Activated T-cell treated with anti-CD3 and anti-CD28 coated beads, Interleukin-2, amount 50 U/mL, for 72 hours (primary cell): ENCODE results near the gene AGAP2. TPM values are rescaled to one million over a fixed set of nuclear protein-coding genes. Genes with fewer than 3 reads are reported as not detected.

Source experiments
- ATAC-seq, 2 donors: fragments of 150-1000 bp; cut with Tn5 transposase; replicated peaks in 1 of 2; 2 replicates each; pipeline ENCODE4 v1.10.0; 2021; ENCODE audit warnings: moderate library complexity in 2 of 2, mild to moderate bottlenecking in 1 of 2
- DNase-seq, 2 donors: peaks; one replicate each; pipeline ENCODE4 v3.0.0; 2021 to 2022; ENCODE audit warnings: mixed read lengths in 1 of 2
- H3K27ac Mint-ChIP-seq: one replicate; pipeline ENCODE4 v1.8.0; 2022; ENCODE audit warnings: mild to moderate bottlenecking, moderate library complexity, mixed read lengths
- H3K27me3 Mint-ChIP-seq: one replicate; pipeline ENCODE4 v1.8.0; 2022; ENCODE audit warnings: low read depth, mixed read lengths
- H3K36me3 Mint-ChIP-seq, 2 donors: one replicate each; pipeline ENCODE4 v1.8.0; 2022; ENCODE audit warnings: mixed read lengths in 2 of 2, mild to moderate bottlenecking in 1 of 2; ENCODE audit not compliant: insufficient read depth in 2 of 2
- H3K4me1 Mint-ChIP-seq: one replicate; pipeline ENCODE4 v1.8.0; 2022; ENCODE audit warnings: low read depth, mixed read lengths
- H3K4me3 Mint-ChIP-seq, 2 donors: one replicate each; pipeline ENCODE4 v1.8.0; 2022; ENCODE audit warnings: mild to moderate bottlenecking in 2 of 2, mixed read lengths in 2 of 2, moderate library complexity in 2 of 2
- H3K9me3 Mint-ChIP-seq, 2 donors: one replicate each; pipeline ENCODE4 v1.8.0; 2022; ENCODE audit warnings: mixed read lengths in 2 of 2
- total RNA-seq, 2 donors: library from RNA; stranded (reverse); gene quantifications; one replicate each; pipeline ENCODE4 v1.2.3, GENCODE V29; 2022

Gene AGAP2
- total RNA-seq, 2 donors from 2014 or later: 21.7 to 26.9 TPM

DNA sequence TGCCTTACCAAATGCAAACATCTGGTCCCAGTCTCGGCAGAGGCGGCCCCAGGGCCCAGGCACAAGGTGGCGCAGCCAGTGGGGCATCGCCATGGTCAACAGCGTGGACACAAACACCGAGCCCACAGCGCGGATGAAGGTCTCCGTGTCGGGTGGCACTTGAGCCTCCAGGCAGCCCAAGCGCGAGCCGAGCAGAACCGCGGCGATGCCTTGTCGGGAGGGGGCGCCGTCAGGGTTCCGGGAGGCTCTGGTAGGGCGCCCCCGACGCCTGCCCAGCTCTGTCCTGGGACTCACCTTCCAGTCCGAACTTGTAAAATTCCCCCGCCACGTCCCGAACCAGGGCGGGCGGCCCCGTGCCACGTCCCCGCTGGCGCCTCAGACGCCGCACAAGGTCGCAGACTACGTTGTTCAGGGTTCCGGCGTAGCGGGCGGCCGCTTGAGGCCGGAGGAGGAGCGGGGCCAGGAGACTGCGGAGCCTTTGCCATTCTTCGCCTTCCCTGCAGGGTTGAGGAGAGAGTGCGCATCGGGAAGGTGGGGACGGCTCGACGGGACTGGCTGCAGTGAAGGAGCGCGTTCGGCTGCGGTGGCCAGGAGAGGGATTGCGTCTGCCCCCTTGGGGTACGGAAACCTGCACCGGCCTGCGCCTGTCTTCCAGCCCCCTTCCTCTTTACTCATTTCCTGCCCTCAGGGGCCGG lies 26.6 kb upstream of the AGAP2 start:
- Mint-ChIP-seq H3K36me3 (peaks cover 0 to 10% of the 10 kb centered on the region in 2 donors), H3K27me3 (no peaks in the 10 kb centered on the region), H3K4me1 (peaks cover 34% of the 10 kb centered on the region)

DNA sequence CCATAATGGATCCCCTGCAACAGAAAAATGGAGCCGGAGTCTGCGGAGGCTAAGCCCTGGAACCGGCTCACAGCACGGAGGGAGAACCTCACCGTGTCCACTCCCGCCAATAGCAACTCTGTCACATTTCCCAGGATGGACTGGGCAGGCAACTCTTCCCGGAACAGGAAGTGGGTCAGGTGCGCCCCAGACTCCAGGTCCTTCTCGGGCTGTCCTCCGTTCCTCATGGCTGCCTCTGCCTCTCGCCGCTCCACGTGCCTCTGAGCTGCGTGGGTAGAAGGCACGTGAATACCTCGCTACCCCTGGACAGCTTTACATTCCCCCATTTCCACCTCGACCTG lies 26.1 kb upstream of the AGAP2 start:
- ATAC-seq (peak; percentile 20 to 30), DNase-seq (peak in 1 of 2 donors; percentile 31)
- Mint-ChIP-seq H3K27me3 (no peaks in the 10 kb centered on the region), H3K4me3 (peak overlapping the region; percentile 89 to 90), H3K36me3 (peaks cover 0 to 9% of the 10 kb centered on the region in 2 donors), H3K9me3 (no peaks in the 10 kb centered on the region), H3K27ac (no peak overlapping the region), H3K4me1 (peaks cover 33% of the 10 kb centered on the region)

More for the DNA sequence above, 26.6 kb upstream of the AGAP2 start:
- ATAC-seq: peak; percentile 80 to 84
- DNase-seq: peak; percentile 74 to 79
- H3K27ac Mint-ChIP-seq: peak overlapping the region; percentile 25
- peak overlapping the region; percentile 89 to 90 for H3K4me3 Mint-ChIP-seq
- no peaks in the 10 kb centered on the region for H3K9me3 Mint-ChIP-seq

DNA sequence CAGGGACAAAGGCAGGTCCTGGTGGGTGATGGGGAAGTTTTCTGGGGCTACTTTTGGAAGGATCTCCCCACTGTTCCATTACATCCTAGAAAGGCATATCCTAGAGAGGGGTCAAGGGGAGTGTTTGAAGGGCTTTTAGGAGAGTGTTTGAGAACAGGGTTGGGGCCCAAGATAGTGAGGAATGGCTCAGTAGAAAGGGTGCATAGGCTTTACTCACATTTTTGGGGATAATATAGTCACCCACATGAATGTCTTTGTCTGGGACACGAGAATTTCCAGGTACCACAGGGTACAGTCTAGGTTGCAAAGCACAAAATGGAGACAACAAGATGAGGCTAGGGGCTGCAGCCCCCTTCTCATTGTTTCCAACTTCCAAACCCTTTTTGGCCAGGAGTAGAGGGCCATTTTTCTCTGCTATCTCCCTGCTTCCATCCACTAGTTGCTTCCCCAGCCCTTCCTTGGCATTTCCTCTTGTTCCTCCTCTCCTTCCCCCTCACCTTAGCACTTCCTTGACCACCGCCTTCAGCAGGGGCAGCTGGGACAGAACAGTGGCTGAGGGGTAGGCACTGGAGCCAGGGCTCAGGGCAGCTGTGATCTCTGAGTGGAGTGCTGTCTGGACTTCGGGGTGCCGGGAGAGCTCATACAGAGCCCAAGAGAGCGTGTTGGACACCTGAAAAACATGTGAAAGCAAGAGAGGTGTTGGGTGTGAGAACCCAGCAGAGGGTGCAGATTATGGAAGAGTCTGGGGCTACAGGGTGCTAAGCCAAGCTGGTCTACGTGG lies 25.5 kb upstream of the AGAP2 start:
- Mint-ChIP-seq H3K9me3 (no peaks in the 10 kb centered on the region), H3K4me3 (peak overlapping the region; percentile 89 to 90), H3K27me3 (no peaks in the 10 kb centered on the region), H3K27ac (peak overlapping the region; percentile 34), H3K36me3 (peaks cover 0 to 8% of the 10 kb centered on the region in 2 donors), H3K4me1 (peaks cover 38% of the 10 kb centered on the region)
- no peak for DNase-seq
- no peak for ATAC-seq

DNA sequence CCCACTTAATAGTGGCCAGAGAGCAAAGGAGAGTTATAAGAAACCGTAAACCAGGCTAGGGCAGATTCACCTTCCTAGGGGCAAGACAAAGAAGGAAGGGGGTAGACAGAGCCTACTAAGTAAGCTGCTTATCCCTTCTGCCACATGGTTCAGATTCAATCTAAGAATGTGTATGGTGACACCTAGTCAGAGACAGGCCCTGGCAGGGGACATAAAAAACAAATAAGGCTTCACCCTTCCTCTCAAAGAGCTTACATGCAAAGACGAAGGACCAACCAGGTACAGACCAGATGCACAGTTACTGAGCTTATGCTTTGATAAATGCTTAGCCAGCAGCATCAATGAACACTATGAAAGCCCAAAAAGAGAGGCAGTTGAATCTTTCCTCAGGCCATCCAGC lies 23.9 kb upstream of the AGAP2 start:
- H3K9me3 Mint-ChIP-seq: no peaks in the 10 kb centered on the region
- H3K27me3 Mint-ChIP-seq: no peaks in the 10 kb centered on the region
- ATAC-seq (no peak), DNase-seq (no peak)
- H3K36me3 Mint-ChIP-seq: peaks cover 0 to 10% of the 10 kb centered on the region in 2 donors
- no peak overlapping the region for H3K4me3 Mint-ChIP-seq
- no peak overlapping the region for H3K27ac Mint-ChIP-seq
- H3K4me1 Mint-ChIP-seq: peaks cover 44% of the 10 kb centered on the region

DNA sequence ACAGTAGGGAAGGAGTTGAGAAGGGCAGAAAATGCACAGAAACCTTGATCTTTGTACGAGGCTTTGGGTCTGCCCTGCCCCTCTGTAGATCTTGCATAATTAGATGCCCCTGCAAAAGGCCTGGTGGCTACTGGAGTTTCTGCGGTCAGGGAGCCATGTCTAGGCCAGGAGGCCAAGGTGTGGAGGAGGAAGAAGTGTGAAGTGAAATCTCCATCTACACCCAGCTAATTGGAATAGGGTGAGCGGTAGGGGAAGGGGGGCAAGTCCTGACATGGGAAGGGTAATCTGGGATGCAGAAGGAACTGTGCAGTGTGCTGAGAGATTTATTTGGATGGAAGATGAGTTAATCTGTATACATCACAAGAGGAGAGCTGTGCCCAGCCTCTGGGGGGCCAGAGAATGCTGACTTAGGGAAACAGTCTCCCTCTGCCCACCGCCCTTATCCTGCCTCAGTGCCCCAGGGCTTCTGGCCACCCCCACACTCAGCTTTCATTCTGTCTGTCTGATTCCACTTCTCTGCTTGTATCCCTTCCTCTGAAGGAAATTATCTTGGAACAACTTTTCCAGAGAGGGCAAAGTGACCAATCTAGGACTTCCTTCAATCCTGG lies 23.0 kb upstream of the AGAP2 start:
- ATAC-seq (no peak), DNase-seq (no peak)
- H3K36me3 Mint-ChIP-seq: peaks cover 0 to 16% of the 10 kb centered on the region in 2 donors
- H3K4me3 Mint-ChIP-seq: no peak overlapping the region
- H3K9me3 Mint-ChIP-seq: no peaks in the 10 kb centered on the region
- peaks cover 49% of the 10 kb centered on the region for H3K4me1 Mint-ChIP-seq
- H3K27ac Mint-ChIP-seq: no peak overlapping the region
- H3K27me3 Mint-ChIP-seq: no peaks in the 10 kb centered on the region

DNA sequence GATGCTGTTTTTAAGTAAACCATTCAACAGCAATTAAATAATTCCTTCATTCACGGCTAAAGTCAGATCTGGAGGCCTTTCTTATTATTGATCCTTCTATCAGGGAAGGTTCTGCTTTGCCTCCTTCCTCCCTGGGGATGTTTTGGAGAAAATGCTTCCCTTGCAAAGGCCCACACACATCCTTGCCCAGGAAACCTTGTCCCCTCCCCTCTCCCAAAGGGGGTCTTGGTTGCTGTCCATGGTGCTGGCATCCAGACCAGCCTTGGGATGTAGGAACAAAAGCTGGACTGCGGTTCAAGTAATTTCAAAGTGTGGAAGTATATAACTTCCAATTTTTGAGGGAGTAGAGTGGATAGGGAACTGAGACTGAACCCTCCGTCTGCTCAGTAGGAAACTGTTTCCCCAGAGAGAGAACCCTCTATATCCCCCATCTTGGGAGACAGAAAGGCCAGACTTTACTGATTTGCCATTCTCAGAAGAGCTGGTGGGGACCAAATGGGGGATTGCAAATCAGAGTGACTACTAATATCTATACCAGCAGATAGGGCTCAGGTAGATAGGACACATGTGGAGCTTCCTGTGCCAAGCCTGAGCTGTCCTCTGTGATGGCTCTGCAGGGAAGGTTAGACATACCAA lies 21.9 kb upstream of the AGAP2 start:
- DNase-seq (no peak), ATAC-seq (no peak)
- Mint-ChIP-seq H3K27me3 (no peaks in the 10 kb centered on the region), H3K36me3 (peaks cover 4 to 16% of the 10 kb centered on the region in 2 donors), H3K27ac (no peak overlapping the region), H3K9me3 (no peaks in the 10 kb centered on the region), H3K4me1 (peaks cover 50% of the 10 kb centered on the region), H3K4me3 (no peak overlapping the region)

DNA sequence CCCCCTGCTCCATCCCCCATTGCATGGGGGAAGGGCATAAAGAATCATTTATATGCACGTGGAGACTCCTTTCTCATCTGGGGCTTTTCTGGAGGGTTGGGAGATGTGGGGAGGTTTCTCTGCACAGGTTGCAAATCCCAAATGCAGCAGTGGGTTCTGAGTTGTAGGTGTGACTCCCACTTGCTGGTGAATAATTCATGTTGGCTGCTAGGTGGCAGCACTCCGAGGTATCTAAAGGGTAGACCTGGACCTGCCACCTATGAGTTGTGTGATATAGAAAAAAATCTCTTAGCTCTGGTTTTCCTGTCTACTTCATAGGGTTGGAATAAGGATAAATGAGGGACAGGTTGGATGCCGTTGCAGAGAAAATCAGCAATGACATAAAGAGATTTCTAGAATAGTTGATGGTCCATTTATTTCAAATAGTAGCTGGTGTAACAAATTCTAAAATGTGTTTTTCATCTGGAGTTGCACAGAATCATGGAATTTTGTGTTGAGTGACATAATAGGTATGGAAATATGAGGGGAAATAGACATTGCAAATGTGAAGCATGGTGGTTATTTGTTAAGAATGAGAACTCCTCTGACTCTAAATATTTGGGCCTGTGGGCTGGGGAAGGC lies 20.9 kb upstream of the AGAP2 start:
- Mint-ChIP-seq H3K27ac (no peak overlapping the region), H3K4me3 (no peak overlapping the region), H3K36me3 (peaks cover 5 to 16% of the 10 kb centered on the region in 2 donors), H3K27me3 (no peaks in the 10 kb centered on the region), H3K4me1 (peaks cover 45% of the 10 kb centered on the region), H3K9me3 (no peaks in the 10 kb centered on the region)
- ATAC-seq: no peak
- DNase-seq: peak; percentile 23 to 45

DNA sequence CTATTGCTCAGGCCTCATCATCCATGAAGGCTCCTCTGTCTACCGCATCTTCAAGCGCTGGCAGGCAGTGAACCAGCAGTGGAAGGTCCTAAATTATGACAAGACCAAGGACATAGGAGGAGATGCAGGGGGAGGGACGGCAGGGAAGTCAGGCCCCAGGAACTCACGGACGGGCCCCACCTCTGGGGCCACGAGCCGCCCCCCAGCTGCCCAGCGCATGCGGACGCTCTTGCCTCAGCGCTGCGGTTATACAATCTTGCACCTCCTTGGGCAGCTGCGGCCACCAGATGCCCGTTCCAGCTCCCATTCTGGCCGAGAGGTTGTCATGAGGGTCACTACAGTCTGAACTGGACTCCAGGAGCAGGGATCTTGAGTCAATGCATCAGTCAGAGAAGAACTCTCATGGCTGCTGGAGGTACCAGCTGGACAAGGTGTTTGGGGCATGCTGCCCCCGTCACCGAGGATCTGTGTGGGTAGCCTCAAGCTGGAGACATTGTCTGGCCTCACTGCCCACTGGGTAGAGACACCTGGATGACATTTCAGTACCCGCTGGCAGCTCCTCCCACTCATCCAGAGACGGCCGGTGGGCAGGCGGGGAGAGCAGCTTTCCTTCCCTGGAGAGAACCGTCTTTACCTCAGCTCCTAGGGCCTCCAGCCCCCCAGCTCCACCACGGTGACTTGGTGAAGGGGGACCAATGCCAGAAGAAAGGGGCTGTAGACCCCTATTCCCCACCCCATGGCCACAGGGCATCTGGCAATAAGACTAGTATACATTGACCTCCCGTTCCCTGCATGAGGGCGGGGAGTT lies 20.2 kb upstream of the AGAP2 start:
- no peak for DNase-seq
- no peaks in the 10 kb centered on the region for H3K27me3 Mint-ChIP-seq
- ATAC-seq: no peak
- no peaks in the 10 kb centered on the region for H3K9me3 Mint-ChIP-seq
- no peak overlapping the region for H3K27ac Mint-ChIP-seq
- no peak overlapping the region for H3K4me3 Mint-ChIP-seq
- peaks cover 6 to 15% of the 10 kb centered on the region in 2 donors for H3K36me3 Mint-ChIP-seq
- peaks cover 45% of the 10 kb centered on the region for H3K4me1 Mint-ChIP-seq

DNA sequence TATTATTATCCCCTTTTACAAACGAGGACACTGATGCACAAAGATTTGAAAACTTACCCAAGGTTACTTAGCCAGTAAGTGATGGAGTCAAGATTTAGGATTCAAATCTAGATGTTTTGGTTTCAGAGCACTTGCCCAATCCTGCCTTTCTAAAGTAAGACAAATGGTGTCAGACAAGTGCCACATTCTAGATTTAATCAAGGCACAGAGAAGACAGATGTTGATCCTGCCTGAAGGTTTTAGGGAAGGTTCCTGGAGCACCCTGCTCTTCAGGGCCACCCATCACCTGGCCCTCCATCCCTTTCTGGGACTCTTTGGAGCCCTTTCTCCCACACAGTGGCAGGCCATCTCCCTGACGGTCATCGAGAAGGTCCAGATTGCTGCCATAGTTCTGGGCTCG lies 19.2 kb upstream of the AGAP2 start:
- ATAC-seq: no peak
- H3K4me3 Mint-ChIP-seq: no peak overlapping the region

DNA sequence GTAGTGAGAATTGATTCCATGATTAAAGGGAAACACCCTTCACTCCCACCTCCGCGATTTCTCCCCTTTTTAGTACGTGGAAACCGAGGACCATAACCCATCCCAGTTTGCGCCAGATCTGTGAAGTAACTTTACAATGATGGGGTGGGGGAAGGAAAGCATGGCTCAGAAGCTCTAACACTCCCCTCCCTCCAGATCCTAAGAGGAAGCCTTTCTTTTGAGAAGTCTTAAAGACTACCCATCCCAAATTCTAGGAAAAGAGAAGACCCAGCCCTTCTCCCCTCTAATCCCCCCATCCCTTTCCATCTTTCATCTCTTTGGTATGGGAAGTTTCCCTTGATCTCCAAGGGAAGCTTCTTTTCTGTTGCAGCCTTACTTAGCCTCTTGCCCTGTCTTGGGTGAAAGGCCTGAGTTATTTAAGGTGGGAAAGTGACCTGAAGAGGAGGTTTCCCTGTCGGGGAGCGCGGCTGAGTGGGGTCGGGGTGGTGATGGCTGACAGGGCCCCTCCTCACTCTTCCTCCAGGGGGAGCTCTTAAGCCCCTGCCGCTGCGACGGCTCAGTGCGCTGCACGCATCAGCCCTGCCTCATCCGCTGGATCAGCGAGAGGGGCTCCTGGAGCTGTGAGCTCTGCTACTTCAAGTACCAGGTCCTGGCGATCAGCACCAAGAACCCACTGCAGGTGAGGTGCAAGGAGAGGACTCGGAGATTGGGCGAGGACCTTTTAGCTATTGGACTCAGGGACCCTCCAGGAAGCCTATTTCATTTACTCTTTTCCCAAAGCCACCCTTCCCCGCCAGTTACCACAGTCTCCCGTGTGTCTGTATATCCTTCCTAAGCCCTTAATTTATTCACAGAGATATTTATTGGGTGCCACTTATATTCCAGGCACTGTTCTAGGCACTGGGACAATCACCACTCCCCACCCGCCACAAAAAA lies 18.1 kb upstream of the AGAP2 start:
- peaks cover 8 to 12% of the 10 kb centered on the region in 2 donors for H3K36me3 Mint-ChIP-seq
- no peaks in the 10 kb centered on the region for H3K9me3 Mint-ChIP-seq
- H3K4me1 Mint-ChIP-seq: peaks cover 57% of the 10 kb centered on the region
- no peaks in the 10 kb centered on the region for H3K27me3 Mint-ChIP-seq
- ATAC-seq (peak; percentile 22 to 32), DNase-seq (peak; percentile 81)
- H3K4me3 Mint-ChIP-seq: peak overlapping the region; percentile 93 to 95
- peak overlapping the region; percentile 80 for H3K27ac Mint-ChIP-seq

More for the DNA sequence above, 19.2 kb upstream of the AGAP2 start:
- Mint-ChIP-seq H3K36me3 (peaks cover 6 to 11% of the 10 kb centered on the region in 2 donors), H3K4me1 (peaks cover 50% of the 10 kb centered on the region), H3K27ac (no peak overlapping the region), H3K9me3 (no peaks in the 10 kb centered on the region), H3K27me3 (no peaks in the 10 kb centered on the region)
- DNase-seq: no peak
